Effector memory CD4-positive, alpha-beta T cell (primary cell): Measurements from ENCODE around the gene DHCR7.

Experiments
- DNase-seq, 3 donors: peaks; one replicate each; pipeline ENCODE4 v3.0.0-alpha.2; 2020
- H3K27ac ChIP-seq: 2 replicates; pipeline ENCODE4 v1.7.0; 2013; ENCODE audit warnings: mild to moderate bottlenecking, low read length, moderate library complexity; ENCODE audit not compliant: insufficient read depth, poor library complexity, severe bottlenecking
- H3K27me3 ChIP-seq: replicated peaks from 2 replicates; pipeline ENCODE4 v1.7.0; 2013; ENCODE audit warnings: mild to moderate bottlenecking, low read length; ENCODE audit not compliant: insufficient read depth, control insufficient read depth, poor library complexity, severe bottlenecking
- H3K36me3 ChIP-seq: 2 replicates; pipeline ENCODE4 v1.7.0; 2013; ENCODE audit warnings: mild to moderate bottlenecking, low read length, moderate library complexity; ENCODE audit not compliant: control insufficient read depth, insufficient read depth
- H3K4me1 ChIP-seq: 2 replicates; pipeline ENCODE4 v1.7.0; 2013; ENCODE audit warnings: low read length, mild to moderate bottlenecking; ENCODE audit not compliant: control insufficient read depth, insufficient read depth, poor library complexity, severe bottlenecking
- H3K4me3 ChIP-seq: 2 replicates; pipeline ENCODE4 v1.7.0; 2013; ENCODE audit warnings: low read length, low read depth, mild to moderate bottlenecking; ENCODE audit not compliant: insufficient read depth, poor library complexity, severe bottlenecking
- H3K9me3 ChIP-seq: 2 replicates; pipeline ENCODE4 v1.7.0; 2013; ENCODE audit warnings: mild to moderate bottlenecking, low read length, moderate library complexity; ENCODE audit not compliant: control insufficient read depth

Gene DHCR7

DNA sequence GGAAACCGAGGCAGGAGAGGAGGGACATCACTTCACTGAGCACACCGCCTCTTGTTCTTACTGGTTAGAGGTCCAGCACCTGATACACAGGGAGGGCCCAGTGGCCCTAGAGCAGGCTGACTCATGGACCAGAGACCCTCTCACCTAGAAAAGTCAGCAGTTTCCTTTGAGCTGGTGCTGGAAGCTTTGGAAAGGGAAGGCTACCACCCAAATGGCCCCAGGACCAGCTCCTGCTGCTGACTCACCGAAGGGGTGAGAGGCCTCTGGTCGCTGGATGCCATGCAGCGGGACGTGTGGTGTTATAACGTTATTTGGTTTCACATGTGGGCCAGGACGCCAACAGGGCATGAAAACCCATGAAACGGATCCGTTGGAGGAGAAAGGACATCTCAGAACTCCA lies 8.6 kb upstream of the DHCR7 start:
- peaks cover 21% of the 10 kb centered on the region for H3K4me1 ChIP-seq
- peaks cover 57% of the 10 kb centered on the region for H3K36me3 ChIP-seq
- H3K27me3 ChIP-seq = no peaks in the 10 kb centered on the region
- DNase-seq = no peak
- no peak overlapping the region for H3K4me3 ChIP-seq
- H3K27ac ChIP-seq = no peak overlapping the region
- no peaks in the 10 kb centered on the region for H3K9me3 ChIP-seq

DNA sequence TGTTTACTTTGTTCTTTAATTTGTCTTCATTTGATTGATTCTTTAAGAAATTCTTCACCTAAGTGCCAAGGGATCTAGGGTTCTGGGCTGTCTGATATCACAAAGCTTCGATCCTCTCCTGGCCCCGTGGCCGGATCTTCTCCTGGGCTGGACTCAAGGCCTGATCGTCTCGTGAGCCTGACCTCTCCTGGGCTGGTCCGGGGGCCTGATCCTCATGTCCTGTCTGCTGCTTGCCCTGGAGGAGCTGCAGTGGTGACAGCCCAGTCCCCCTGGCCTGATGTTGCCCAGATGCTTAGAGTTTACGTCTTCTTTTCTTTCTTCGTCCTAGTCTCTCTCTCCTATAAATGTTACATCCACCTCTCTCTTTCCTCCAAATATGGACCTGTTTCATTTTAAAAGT lies 8.1 kb upstream of the DHCR7 start:
- Histone ChIP-seq H3K36me3 (peaks cover 54% of the 10 kb centered on the region), H3K4me1 (peaks cover 25% of the 10 kb centered on the region), H3K9me3 (no peaks in the 10 kb centered on the region), H3K4me3 (no peak overlapping the region), H3K27ac (no peak overlapping the region), H3K27me3 (no peaks in the 10 kb centered on the region)
- DNase-seq = no peak

DNA sequence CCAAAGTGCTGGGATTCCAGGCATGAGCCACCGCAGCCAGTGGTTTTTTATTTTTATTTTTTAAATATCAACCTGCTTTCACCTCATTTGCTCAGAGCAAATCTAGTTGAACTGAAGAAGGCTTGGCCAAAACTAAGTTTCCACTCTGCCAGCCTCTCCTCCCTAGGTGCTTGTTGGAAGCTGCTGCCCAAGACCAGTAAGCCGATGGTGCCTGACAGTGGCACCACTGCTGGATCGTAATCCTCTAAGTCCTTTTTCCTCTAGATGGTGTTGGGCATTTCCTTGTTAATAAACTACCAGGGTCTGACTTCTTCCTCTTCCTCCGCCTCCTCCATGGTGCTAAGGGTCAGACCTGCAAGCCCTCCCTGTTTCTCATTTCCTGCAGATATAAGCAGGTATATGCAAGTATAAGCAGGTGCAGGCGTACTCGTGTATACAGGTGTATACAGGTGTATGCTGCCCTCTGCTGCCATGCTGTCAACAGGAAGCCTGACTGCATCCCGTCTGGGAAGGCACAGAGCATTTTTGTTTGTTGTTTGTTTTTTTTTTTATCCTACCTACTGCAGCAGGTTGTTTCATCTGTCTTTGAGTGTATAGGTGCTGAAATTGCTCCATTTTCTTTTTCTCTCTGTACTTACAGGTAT lies 6.4 kb upstream of the DHCR7 start:
- no peaks in the 10 kb centered on the region for H3K9me3 ChIP-seq
- H3K27ac ChIP-seq = no peak overlapping the region
- no peaks in the 10 kb centered on the region for H3K27me3 ChIP-seq
- H3K4me3 ChIP-seq = no peak overlapping the region
- DNase-seq = peak in 2 of 3 donors; percentile 16 to 21
- H3K36me3 ChIP-seq = peaks cover 42% of the 10 kb centered on the region
- peaks cover 31% of the 10 kb centered on the region for H3K4me1 ChIP-seq

- H3K27me3 ChIP-seq = no peaks in the 10 kb centered on the region
- H3K9me3 ChIP-seq = no peaks in the 10 kb centered on the region
- peak overlapping the region; percentile 79 for H3K4me3 ChIP-seq
- H3K4me1 ChIP-seq = peaks cover 34% of the 10 kb centered on the region
- no peak for DNase-seq
- H3K27ac ChIP-seq = no peak overlapping the region
- H3K36me3 ChIP-seq = peaks cover 35% of the 10 kb centered on the region
Observed at GRCh38 chr11:71453918-71454304, 5.7 kb upstream of the DHCR7 start.

DNA sequence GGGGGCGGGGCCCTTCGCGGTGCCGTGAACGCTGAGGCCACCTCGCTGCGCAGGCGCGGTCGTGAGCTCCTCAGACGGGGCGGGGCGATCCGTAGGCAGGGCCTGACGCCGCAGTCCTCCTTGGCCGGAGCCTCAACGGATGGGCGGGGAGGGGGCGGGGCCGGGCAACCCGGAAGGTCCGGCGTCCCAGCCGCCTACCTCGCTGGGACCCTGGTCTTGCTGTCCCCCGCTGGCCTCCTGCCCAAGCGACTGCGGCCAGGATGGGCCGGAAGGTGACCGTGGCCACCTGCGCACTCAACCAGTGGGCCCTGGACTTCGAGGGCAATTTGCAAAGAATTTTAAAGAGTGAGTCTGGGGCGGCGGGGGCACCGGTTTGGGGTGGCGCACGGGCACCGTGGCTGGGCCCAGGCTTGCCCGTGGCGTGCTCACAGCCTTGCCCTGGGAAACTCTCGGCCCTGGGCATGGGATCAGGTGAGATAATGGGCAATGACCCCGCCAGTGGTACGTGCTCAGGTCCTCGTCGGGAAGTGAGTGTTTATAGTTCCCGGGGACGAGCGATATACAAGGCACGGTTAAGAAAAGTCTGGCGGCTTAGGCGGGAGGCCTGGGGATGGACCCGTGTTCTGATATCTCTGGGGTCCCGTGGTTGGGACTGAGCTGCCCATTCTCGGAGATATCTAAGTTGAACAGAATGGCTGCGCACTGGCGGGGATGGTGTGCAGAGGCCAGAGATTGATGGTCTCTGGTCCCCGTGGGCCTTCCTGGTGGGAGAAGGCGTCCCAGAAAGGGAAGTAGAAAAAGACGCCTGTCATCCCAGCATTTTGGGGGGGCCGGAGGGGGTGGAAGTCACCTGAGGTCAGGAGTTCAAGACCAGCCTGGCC lies 5.1 kb upstream of the DHCR7 start, which contains the start of gene NADSYN1:
NADSYN1 (plus strand) TSS at position 167 of the 881 bp plus-strand sequence; CDS start at position 261, 94 bp downstream.
- H3K36me3 ChIP-seq = peaks cover 29% of the 10 kb centered on the region
- H3K4me3 ChIP-seq = peak within 1 kb of the TSS; percentile 79
- peak within 1 kb of the TSS; percentile 83 for H3K27ac ChIP-seq
- DNase-seq = peak; percentile 90 to 93 (median 91)
- H3K27me3 ChIP-seq = no peaks in the 10 kb centered on the region
- peaks cover 37% of the 10 kb centered on the region for H3K4me1 ChIP-seq
- H3K9me3 ChIP-seq = no peaks in the 10 kb centered on the region

DNA sequence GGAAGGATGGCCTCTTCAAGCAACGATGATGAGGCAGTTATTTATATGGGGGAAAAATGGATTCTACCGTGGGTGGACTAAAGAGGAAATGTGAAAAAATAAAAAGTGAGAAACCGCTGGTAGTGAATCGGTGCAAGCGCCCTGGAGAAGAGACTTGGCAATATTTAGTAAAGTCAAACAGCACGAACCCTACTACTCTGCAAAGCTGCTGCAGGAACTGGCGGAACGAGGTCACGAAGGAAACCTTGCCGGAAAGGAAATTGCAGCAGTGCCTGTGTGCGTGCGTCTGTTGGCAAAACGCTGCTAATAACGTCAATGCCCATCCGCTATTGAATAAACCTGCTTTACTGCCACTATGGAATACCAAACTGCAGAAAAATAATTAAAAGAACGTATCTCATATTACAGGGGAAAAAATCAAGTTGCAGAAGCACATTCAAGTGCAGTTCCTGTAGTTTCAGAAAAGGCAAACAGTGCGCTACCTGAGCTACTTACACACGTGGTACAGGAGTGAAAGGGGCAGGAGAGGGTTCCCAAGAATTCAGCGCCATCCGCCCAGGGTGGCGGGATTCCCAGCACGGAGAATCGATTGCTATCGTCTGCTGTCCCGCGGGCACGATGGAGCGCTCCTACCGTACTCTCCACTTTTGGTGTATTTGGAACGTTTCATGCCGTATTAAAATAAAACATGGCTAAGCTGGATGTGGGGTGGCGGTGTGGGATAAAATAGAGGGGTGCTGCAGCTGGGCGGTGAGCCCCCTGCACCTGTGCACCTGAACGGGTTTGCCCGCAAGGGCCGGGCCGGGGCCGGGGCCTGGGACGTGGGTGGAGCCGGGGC lies 4.2 kb upstream of the DHCR7 start:
- H3K27ac ChIP-seq = peak overlapping the region; percentile 83
- H3K9me3 ChIP-seq = no peaks in the 10 kb centered on the region
- peaks cover 21% of the 10 kb centered on the region for H3K36me3 ChIP-seq
- H3K4me1 ChIP-seq = peaks cover 43% of the 10 kb centered on the region
- no peaks in the 10 kb centered on the region for H3K27me3 ChIP-seq
- H3K4me3 ChIP-seq = peak overlapping the region; percentile 79
- peak; percentile 31 to 55 (median 50) for DNase-seq

DNA sequence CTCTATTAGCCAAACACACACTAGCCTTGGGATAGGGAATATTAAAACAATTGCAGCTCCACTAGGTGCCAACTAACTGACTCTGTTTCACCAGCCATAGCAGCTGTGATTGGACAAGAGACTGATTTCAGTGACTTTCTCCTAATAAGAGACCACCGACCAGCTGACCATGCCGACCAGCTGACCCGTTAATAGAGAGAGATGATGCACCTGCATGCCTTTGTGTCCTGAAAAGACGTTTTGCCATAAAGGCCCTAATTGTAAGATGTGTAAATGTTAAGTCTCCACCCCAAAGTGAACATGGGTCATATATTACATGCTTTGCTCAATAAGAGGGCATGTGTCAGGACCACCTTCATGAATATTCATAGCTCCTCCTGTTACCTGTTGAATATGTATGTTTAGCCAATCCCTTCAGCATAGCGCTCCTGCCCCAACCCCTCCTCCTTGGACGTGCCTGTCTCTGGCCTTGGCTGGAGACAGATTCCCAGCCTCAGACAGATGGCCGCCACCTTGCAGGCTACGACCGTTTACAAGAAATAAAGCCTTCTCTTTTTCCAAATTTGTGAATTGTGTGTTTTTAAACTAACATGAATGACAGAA lies 3.5 kb upstream of the DHCR7 start:
- peaks cover 45% of the 10 kb centered on the region for H3K4me1 ChIP-seq
- no peaks in the 10 kb centered on the region for H3K9me3 ChIP-seq

GRCh38 chr11:71450939-71451338 lies 2.7 kb upstream of the DHCR7 start:
- no peaks in the 10 kb centered on the region for H3K9me3 ChIP-seq
- DNase-seq = no peak
- H3K4me1 ChIP-seq = peaks cover 45% of the 10 kb centered on the region
- H3K4me3 ChIP-seq = no peak overlapping the region
- peak overlapping the region; percentile 21 for H3K27ac ChIP-seq
- H3K27me3 ChIP-seq = no peaks in the 10 kb centered on the region
- H3K36me3 ChIP-seq = peaks cover 6% of the 10 kb centered on the region

More for the DNA sequence above, 3.5 kb upstream of the DHCR7 start:
- no peak for DNase-seq
- H3K27me3 ChIP-seq = no peaks in the 10 kb centered on the region
- peak overlapping the region; percentile 79 for H3K4me3 ChIP-seq
- peaks cover 13% of the 10 kb centered on the region for H3K36me3 ChIP-seq
- peak overlapping the region; percentile 83 for H3K27ac ChIP-seq

- Histone ChIP-seq H3K27ac (peak overlapping the region; percentile 21), H3K4me1 (peaks cover 45% of the 10 kb centered on the region), H3K4me3 (no peak overlapping the region), H3K36me3 (peaks cover 2% of the 10 kb centered on the region), H3K9me3 (no peaks in the 10 kb centered on the region), H3K27me3 (no peaks in the 10 kb centered on the region)
- DNase-seq = no peak
Observed at GRCh38 chr11:71450507-71450906, 2.3 kb upstream of the DHCR7 start.
